ENCODE results near the gene ITCH.
"Not testable (repeated sequence)": the region's sequence is repeated elsewhere in the genome, so short reads cannot be mapped to it uniquely, and the experiment has no call there.

GRCh38 chr20:34346533-34346865, 16.6 kb upstream of the ITCH start:
- TF ChIP-seq TAF1 (IDR thresholded peaks at IDR 0.05; ENCODE audit: borderline replicate concordance, low read depth, low read length); POLR2AphosphoS5 (IDR thresholded peaks at IDR 0.05; ENCODE audit: low read depth, low read length): not testable (repeated sequence)
